WTC11 (cell line): ENCODE data around the gene CCDC57.

Source experiments
- CREB1 ChIP-seq: sonication (generic); formaldehyde crosslinking; IDR thresholded peaks from 2 replicates; pipeline ENCODE4 v1.8.0; 2023; ENCODE audit warnings: mild to moderate bottlenecking, missing genetic modification reagents
- NR2C2 ChIP-seq: sonication (generic); formaldehyde crosslinking; IDR thresholded peaks from 2 replicates; pipeline ENCODE4 v1.8.0; 2022; ENCODE audit warnings: mild to moderate bottlenecking, missing genetic modification reagents
- PRRX2 ChIP-seq: fragments of 250-450 bp; sonication (Bioruptor Pico); IDR thresholded peaks from 2 replicates; pipeline ENCODE4 v1.8.0; 2021; ENCODE audit warnings: mild to moderate bottlenecking
- RORB ChIP-seq: fragments of 250-450 bp; sonication (Bioruptor Pico); IDR thresholded peaks from 2 replicates; pipeline ENCODE4 v1.9.0; 2021; ENCODE audit warnings: mild to moderate bottlenecking
- SP1 ChIP-seq: sonication (generic); formaldehyde crosslinking; conservative IDR thresholded peaks from 2 replicates; pipeline ENCODE4 v1.8.1; 2022; ENCODE audit warnings: missing genetic modification reagents
- TEAD4 ChIP-seq: sonication (generic); formaldehyde crosslinking; IDR thresholded peaks from 2 replicates; pipeline ENCODE4 v1.8.0; 2022; ENCODE audit warnings: mild to moderate bottlenecking, missing genetic modification reagents
- ZNF232 ChIP-seq: sonication (generic); formaldehyde crosslinking; IDR thresholded peaks from 2 replicates; pipeline ENCODE4 v1.8.0; 2022; ENCODE audit warnings: mild to moderate bottlenecking, missing genetic modification reagents
- ZNF281 ChIP-seq: sonication (generic); formaldehyde crosslinking; IDR thresholded peaks from 2 replicates; pipeline ENCODE4 v1.8.0; 2023; ENCODE audit warnings: mild to moderate bottlenecking, missing genetic modification reagents
- TF ChIP-seq, protein P1 (sequence below): fragments of 200-600 bp; IDR thresholded peaks from 2 replicates; pipeline ENCODE4 v1.8.0; 2022; ENCODE audit warnings: antibody characterized with exemption
- TF ChIP-seq, protein P2 (sequence below): sonication (generic); formaldehyde crosslinking; IDR thresholded peaks from 2 replicates; pipeline ENCODE4 v1.8.0; 2023; ENCODE audit warnings: missing genetic modification reagents
- TF ChIP-seq, protein P3 (sequence below): sonication (generic); formaldehyde crosslinking; IDR thresholded peaks from 2 replicates; pipeline ENCODE4 v1.8.0; 2022; ENCODE audit warnings: mild to moderate bottlenecking, missing genetic modification reagents
- TF ChIP-seq, protein P4 (sequence below): sonication (generic); formaldehyde crosslinking; IDR thresholded peaks from 2 replicates; pipeline ENCODE4 v1.8.1; 2022; ENCODE audit warnings: low read depth, mild to moderate bottlenecking, moderate library complexity, missing genetic modification reagents, borderline replicate concordance

- TF ChIP-seq, protein P1, sequence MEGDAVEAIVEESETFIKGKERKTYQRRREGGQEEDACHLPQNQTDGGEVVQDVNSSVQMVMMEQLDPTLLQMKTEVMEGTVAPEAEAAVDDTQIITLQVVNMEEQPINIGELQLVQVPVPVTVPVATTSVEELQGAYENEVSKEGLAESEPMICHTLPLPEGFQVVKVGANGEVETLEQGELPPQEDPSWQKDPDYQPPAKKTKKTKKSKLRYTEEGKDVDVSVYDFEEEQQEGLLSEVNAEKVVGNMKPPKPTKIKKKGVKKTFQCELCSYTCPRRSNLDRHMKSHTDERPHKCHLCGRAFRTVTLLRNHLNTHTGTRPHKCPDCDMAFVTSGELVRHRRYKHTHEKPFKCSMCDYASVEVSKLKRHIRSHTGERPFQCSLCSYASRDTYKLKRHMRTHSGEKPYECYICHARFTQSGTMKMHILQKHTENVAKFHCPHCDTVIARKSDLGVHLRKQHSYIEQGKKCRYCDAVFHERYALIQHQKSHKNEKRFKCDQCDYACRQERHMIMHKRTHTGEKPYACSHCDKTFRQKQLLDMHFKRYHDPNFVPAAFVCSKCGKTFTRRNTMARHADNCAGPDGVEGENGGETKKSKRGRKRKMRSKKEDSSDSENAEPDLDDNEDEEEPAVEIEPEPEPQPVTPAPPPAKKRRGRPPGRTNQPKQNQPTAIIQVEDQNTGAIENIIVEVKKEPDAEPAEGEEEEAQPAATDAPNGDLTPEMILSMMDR, result no peak
- TF ChIP-seq CREB1 (CRISPR knock-in tag) (no peak), NR2C2 (CRISPR knock-in tag) (no peak), SP1 (CRISPR knock-in tag) (no peak), PRRX2 (CRISPR knock-in tag) (no peak), RORB (CRISPR knock-in tag) (no peak), ZNF232 (CRISPR knock-in tag) (no peak), TEAD4 (CRISPR knock-in tag) (no peak), ZNF281 (CRISPR knock-in tag) (no peak)
- TF ChIP-seq, protein P2, sequence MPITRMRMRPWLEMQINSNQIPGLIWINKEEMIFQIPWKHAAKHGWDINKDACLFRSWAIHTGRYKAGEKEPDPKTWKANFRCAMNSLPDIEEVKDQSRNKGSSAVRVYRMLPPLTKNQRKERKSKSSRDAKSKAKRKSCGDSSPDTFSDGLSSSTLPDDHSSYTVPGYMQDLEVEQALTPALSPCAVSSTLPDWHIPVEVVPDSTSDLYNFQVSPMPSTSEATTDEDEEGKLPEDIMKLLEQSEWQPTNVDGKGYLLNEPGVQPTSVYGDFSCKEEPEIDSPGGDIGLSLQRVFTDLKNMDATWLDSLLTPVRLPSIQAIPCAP (CRISPR knock-in tag), result no peak
- TF ChIP-seq, protein P3, sequence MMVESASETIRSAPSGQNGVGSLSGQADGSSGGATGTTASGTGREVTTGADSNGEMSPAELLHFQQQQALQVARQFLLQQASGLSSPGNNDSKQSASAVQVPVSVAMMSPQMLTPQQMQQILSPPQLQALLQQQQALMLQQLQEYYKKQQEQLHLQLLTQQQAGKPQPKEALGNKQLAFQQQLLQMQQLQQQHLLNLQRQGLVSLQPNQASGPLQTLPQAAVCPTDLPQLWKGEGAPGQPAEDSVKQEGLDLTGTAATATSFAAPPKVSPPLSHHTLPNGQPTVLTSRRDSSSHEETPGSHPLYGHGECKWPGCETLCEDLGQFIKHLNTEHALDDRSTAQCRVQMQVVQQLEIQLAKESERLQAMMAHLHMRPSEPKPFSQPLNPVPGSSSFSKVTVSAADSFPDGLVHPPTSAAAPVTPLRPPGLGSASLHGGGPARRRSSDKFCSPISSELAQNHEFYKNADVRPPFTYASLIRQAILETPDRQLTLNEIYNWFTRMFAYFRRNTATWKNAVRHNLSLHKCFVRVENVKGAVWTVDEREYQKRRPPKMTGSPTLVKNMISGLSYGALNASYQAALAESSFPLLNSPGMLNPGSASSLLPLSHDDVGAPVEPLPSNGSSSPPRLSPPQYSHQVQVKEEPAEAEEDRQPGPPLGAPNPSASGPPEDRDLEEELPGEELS (CRISPR knock-in tag), result no peak
- TF ChIP-seq, protein P4, sequence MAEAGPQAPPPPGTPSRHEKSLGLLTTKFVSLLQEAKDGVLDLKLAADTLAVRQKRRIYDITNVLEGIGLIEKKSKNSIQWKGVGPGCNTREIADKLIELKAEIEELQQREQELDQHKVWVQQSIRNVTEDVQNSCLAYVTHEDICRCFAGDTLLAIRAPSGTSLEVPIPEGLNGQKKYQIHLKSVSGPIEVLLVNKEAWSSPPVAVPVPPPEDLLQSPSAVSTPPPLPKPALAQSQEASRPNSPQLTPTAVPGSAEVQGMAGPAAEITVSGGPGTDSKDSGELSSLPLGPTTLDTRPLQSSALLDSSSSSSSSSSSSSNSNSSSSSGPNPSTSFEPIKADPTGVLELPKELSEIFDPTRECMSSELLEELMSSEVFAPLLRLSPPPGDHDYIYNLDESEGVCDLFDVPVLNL (CRISPR knock-in tag), result no peak
These were observed 57.0 kb downstream of the CCDC57 start for GRCh38 chr17:82155606-82156005.
